GM18508 (cell line): ENCODE results near the gene VILL.

Experiments
- ATAC-seq: cut with Tn5 transposase; IDR thresholded peaks from one replicate; pipeline ENCODE4 v1.9.1; 2021; ENCODE audit warnings: moderate number of reproducible peaks; ENCODE audit not compliant: insufficient read depth, unreplicated experiment

Gene VILL

GRCh38 chr3:37990527-37990926, at the start of gene VILL:
Gene VILL, plus strand, starts transcription at chr3:37990786. Its CDS starts 2,887 bp downstream, at chr3:37993673.
- no peak for ATAC-seq

GRCh38 chr3:37941608-37942508, 48.7 kb upstream of the VILL start:
- ATAC-seq: no peak

- ATAC-seq: no peak
Observed at GRCh38 chr3:37942646-37943045, 47.9 kb upstream of the VILL start.

- no peak for ATAC-seq
Observed at GRCh38 chr3:37943126-37943525, 47.5 kb upstream of the VILL start.

GRCh38 chr3:37943631-37944314, 46.8 kb upstream of the VILL start:
- ATAC-seq: no peak

GRCh38 chr3:37944391-37944842, 46.2 kb upstream of the VILL start:
- no peak for ATAC-seq

- no peak for ATAC-seq
Observed at GRCh38 chr3:37945156-37945806, 45.3 kb upstream of the VILL start.

- no peak for ATAC-seq
Observed at GRCh38 chr3:37945807-37946530, 44.6 kb upstream of the VILL start.

- ATAC-seq: no peak
Observed at GRCh38 chr3:37946531-37946889, 44.1 kb upstream of the VILL start.

GRCh38 chr3:37949866-37950265, 40.7 kb upstream of the VILL start:
- ATAC-seq: no peak

- no peak for ATAC-seq
Observed at GRCh38 chr3:37952564-37952963, 38.0 kb upstream of the VILL start.

GRCh38 chr3:37953226-37953625, 37.4 kb upstream of the VILL start:
- no peak for ATAC-seq

GRCh38 chr3:37953707-37954394, 36.7 kb upstream of the VILL start:
- no peak for ATAC-seq

GRCh38 chr3:37954881-37955280, 35.7 kb upstream of the VILL start:
- ATAC-seq: no peak

GRCh38 chr3:37955918-37956707, 34.5 kb upstream of the VILL start:
- no peak for ATAC-seq

GRCh38 chr3:37956723-37957538, 33.7 kb upstream of the VILL start:
- ATAC-seq: no peak

- ATAC-seq: no peak
Observed at GRCh38 chr3:37957539-37957936, 33.0 kb upstream of the VILL start.
